GM18511 (cell line): Measurements from ENCODE around the gene CEACAM16.
A peak's percentile ranks its signal among the peaks of the same experiment; 100 is the strongest.
"Not testable (repeated sequence)": the region's sequence is repeated elsewhere in the genome, so short reads cannot be mapped to it uniquely, and the experiment has no call there.

Experiments used
- ATAC-seq: cut with Tn5 transposase; IDR thresholded peaks from one replicate; pipeline ENCODE4 v1.9.1; 2021; ENCODE audit warnings: mild to moderate bottlenecking, moderate library complexity; ENCODE audit not compliant: unreplicated experiment

Gene CEACAM16

DNA sequence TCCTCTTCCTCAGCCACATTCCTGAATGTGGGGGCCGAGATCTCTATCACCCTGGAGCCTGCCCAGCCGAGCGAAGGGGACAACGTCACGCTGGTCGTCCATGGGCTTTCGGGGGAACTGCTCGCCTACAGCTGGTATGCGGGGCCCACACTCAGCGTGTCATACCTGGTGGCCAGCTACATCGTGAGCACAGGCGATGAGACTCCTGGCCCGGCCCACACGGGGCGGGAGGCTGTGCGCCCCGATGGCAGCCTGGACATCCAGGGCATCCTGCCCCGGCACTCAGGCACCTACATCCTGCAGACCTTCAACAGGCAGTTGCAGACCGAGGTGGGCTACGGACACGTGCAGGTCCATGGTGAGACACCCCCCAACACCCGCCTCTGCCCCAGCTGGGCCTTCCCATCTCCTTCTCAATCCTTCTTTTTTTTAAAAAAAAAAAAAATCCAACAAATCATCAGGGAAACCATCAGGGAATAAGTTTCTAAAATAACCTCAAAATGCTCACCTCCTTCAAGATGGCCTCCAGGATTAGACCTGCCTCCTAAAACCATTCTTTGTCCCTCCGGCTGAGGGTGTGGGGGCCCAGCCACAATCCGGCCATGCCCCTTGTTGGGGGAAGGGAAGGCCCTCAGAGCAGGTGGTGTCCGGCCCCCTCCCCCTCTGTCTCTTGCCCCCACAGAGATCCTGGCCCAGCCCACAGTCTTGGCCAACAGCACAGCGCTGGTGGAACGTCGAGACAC lies 4.6 kb downstream of the CEACAM16 start:
- ATAC-seq = no peak

DNA sequence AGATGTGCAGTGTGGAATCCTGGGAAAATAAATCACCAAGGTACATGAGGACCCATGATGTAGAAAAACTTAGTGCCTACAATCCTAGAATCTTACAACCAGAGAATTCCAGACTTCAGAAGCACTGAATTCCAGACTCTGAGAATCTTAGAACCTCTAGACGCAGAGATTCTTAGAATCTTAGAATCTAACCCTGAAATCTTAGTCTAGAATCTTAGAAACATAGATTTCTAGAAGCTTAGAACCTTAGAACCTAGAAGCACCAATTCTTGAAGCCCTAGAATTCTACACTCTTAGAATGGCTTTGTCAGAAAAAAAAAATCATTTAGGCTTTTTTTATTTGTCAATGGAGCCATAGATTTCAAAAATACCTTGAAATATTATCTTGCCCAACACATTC lies 6.0 kb downstream of the CEACAM16 start:
- no peak for ATAC-seq

DNA sequence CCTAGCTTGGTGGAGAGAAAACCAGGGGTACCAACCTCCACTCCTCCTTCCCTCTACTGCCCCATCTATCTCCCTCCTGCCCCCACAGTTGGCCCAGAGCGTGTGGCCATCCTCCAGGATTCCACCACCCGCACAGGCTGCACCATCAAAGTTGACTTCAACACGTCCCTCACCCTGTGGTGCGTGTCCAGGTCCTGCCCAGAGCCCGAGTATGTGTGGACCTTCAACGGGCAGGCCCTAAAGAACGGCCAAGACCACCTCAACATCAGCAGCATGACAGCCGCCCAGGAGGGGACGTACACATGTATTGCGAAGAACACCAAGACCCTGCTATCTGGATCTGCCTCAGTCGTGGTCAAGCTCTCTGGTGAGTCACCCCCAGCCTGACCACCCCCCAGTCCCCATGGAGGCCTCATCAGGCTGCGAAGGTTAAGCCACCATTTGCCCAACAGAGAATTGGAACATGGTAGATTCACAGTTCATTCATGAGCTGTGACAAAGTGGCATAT lies 6.6 kb downstream of the CEACAM16 start:
- no peak for ATAC-seq

DNA sequence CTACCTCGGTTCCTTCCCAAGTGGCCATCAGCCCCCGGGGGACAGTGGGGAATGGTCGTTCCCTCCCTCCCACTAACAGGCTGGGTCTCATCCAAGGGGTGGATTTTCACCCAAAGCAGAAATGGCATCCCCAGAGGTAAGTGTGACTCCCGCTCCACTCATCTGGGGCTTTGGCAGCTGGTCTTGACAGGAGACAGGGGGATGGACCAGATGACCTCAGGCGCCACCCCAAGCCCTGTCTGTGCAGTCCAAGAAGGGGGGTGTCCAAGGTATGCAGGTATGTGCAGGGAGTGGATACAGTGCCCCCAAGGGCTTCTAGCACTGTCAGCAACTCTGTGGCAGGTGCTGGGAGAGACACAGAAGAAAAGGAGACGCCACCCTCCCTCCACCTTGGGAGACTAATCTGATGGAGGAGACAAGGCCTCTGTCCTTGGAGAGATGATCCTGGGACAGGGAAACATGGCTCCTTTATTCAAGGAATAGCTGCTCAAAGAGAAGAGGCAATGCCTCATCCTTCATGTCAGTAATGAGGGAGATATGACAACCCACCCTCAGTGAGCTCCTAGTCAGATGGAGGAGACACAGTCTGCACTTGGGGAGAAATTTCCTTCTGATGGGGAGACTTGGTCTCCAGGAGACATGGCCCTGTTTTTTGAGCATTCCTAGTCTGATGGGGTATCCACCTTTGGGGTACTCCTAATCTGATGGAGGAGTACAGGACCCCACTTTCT lies 7.7 kb downstream of the CEACAM16 start:
- no peak for ATAC-seq

DNA sequence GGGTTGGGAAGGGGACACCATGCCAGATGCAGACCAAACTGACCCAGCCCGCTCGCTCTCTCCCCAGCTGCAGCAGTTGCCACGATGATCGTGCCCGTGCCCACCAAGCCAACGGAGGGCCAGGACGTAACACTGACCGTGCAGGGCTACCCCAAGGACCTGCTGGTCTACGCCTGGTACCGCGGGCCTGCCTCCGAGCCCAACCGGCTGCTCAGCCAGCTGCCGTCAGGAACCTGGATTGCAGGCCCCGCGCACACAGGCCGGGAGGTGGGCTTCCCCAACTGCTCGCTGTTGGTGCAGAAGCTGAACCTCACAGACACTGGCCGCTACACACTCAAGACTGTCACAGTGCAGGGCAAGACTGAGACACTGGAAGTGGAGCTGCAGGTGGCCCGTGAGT lies 8.8 kb downstream of the CEACAM16 start:
- ATAC-seq = no peak

DNA sequence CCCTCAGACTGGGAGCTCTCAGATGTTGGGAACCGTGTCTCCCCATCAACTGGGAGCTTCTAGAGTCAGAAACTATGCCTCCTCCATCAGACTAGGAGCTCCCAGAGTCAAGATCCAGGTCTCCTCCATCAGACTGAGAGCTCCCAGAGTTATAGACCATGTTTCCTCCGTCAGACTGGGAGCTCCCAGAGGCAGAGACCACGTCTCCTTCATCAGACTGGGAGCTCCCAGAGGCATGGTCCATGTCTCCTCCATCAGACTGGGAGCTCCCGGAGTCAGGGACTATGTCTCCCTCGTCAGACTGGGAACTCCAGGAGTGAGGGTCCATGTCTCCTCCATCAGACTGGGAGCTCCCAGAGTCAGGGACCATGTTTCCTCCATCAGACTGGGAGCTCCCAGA lies 10.0 kb downstream of the CEACAM16 start:
- no peak for ATAC-seq

DNA sequence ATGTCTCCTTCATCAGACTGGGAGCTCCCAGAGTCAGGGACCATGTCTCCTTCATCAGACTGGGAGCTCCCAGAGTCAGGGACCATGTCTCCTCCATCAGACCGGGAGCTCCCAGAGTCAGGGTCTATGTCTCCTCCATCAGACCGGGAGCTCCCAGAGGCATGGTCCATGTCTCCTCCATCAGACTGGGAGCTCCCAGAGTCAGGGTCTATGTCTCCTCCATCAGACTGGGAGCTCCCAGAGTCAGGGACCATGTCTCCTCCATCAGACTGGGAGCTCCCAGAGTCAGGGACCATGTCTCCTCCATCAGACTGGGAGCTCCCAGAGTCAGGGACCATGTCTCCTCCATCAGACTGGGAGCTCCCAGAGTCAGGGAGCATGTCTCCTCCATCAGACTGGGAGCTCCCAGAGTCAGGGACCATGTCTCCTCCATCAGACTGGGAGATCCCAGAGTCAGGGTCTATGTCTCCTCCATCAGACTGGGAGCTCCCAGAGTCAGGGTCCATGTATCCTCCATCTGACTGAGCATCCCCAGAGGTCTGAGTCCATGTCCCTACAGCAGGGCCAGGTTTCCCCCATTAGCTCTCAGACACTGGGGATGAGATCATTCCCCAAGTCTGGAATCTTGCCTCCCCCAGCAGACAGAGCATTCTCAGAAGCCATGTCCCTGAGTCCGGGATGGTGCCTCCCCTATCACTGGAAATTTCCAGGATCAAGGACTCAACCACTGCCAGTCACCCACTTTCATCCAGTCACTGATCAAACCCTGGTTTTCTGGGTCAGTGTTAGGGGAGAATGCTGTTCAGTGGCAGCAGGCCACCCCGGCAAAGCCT lies 10.7 kb downstream of the CEACAM16 start:
- ATAC-seq = not testable (repeated sequence)

DNA sequence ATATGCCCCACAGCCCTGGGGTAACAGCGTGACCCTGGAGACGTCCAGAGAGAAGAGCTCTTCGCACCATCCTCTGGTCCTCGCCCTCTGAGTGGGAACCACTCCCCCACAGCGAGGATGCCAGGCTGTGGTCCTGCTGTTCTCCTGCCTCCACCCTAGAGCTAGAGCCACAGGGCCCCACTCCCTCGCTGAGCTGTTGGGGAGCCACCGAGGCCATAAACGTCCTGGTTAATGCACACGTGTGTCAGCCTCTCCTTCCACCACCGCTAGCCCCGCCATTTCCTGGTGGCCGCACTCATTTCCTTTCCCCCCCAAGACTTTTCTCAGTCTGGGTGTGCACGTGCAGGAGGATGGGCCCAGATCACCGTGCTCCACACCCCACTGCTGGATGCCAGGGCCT lies 11.5 kb downstream of the CEACAM16 start:
- no peak for ATAC-seq

DNA sequence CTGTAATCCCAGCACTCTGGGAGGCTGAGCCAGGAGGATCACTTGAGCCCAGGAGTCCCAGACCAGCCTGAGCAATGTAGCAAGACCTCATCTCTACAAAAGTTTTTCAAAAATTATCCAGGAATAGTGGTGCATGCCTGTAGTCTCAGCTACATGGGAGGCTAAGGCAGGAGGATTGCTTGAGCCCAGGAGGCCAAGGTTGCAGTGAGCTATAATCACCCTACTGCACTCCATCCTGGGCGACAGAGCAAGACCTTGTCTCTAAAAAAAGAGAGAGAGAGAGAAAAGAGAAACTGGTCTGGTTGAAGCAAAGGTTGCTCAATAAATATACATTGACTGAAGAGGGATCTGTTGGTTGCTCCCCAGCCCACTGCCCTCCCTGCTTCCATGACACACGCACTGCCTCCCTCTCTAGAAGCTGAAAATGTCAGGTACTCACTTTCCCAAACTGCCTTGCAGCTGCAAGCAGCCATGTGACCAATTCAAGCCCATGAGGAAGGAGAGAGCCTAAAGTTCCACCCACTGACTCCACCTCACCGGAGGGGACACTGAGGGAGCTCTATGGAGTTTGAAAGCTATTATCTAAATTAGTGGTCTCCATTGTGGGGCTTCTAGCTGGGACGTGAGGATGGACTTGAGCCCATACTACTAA lies 14.0 kb downstream of the CEACAM16 start:
- ATAC-seq = no peak

DNA sequence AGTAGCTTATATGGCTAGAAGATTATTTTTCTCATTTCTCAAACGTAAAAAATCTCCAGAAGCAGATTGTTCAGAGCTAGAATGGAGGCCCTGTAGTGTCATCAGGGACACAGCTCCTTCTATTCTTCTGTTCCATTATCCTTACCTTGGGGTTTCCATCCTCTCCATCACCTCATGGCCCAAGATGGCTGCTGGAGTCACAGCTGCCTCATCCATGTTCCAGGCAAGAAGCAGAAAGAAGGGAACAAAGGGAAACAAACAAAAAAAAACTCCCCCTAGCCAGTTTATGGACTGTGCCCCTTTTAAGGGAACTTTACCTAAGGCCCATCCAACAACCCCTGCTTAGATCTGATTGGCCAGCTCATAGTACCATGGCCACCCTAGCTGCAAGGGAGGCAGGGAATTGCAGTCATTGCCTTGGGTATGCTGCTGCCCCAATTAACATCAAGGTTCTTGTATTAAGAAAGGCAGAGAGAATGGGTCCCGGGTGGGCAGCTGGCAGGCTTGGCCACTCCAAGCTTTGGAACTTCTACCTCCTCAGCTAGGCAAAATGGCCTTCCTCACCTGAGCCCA lies 15.7 kb downstream of the CEACAM16 start:
- no peak for ATAC-seq

DNA sequence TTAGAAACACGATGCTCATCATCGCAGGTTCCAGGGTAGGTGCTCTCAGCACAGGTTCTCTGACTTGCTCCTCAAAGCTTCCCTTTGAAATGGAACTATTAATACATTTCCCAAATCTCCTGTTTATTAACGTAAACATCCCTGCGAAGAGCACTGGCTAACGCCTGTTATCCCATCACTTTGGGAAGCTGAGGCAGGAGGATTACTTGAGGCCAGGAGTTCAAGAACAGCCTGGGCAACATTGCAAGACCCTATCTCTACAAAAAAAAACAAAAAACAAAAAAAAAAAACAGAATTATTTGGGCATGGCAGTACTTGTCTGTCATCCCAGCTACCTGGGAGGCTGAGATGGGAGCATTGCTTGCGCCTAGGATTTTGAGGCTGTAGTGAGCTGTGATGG lies 18.7 kb downstream of the CEACAM16 start:
- ATAC-seq = no peak

DNA sequence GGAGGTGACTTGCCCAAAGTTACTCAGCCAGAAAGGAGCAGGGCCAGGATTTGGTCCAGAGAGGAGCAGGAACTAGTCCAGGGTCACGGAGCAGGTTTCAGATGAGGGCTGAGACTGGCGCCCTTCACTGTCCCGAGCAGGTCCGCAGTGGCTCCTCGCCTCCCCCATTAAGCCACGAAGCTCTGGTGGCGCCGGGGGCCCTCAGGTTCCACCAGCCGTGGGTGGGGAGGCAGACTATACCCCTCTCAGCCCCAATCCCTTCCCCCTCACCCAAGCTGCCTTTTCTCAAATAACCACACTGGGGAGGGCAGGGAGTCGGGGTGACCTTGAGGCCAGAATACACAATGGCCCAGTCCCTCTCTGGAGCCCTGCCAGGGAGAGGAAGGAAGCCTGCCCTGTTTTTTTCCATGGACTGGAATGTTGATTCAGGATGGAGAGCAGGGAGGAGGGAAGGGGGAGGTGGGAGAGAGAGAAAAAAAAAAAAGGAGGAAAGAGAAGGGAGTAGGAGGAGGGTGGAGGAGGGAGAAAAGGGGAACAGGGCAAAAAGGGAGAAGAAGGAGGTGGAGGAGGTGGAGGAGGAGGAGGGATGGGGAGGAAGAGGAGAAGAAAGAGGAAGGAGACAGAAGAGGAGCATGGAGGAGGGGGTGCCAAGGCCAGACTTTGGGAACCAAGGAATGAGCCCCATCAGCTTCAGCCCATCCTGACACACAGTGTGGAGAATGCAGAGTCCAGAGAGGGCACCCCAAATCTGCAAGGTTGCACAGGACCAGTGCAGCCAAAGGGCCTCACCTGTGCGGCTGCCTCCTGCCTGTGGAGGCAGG lies 19.7 kb downstream of the CEACAM16 start:
- no peak for ATAC-seq

DNA sequence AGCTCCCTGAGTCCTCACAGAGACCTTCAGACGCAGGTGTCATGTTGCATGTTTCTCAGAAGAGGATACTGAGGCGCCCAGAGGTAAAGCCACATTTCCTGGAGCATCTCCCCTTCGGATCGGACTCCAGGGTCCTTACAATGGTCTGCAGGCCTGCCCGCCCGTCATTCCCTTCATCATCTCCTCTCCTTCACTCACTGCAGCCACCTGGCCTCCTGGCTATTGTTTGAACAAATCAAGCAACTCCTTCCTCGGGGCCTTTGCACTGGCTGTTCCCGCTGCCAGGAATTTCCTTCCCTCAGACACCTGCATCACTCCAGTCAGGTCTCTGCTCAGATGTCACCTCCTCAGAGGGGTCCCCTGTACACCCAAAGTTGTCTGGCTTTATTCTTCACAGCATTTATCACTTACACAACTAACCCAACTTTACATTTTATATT lies 20.3 kb downstream of the CEACAM16 start:
- ATAC-seq = no peak

DNA sequence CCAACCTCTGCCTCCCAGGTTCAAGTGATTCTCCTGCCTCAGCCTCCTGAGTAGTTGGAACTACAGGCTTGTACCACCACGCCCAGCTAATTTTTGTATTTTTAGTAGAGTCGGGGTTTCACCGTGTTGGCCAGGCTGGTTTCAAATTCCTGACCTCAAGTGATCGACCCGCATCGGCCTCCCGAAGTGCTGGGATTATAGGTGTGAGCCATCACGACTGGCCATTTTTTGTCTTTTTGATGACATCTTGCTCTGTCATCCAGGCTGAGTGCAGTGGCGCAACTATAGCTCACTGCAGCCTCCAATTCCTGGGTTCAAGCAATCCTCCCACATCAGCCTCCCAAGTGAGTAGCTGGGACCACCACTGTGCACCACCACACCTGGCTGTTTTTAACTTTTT lies 21.4 kb downstream of the CEACAM16 start:
- ATAC-seq = not testable (repeated sequence)

DNA sequence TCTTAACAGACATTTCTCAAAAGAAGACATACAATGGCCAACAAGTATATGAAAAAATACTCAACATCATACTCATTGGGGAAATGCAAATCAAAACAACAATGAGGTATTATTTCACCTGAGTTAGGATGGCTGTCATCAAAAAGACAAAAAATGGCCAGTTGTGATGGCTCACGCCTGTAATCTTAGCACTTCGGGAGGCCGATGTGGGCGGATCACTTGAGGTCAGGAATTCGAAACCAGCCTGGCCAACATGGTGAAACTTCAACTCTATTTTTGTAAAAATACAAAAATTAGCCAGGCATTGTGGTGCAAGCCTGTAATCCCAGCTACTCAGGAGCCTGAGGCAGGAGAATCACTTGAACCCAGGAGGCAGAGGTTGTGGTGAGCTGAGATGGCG lies 22.0 kb downstream of the CEACAM16 start:
- ATAC-seq = no peak

DNA sequence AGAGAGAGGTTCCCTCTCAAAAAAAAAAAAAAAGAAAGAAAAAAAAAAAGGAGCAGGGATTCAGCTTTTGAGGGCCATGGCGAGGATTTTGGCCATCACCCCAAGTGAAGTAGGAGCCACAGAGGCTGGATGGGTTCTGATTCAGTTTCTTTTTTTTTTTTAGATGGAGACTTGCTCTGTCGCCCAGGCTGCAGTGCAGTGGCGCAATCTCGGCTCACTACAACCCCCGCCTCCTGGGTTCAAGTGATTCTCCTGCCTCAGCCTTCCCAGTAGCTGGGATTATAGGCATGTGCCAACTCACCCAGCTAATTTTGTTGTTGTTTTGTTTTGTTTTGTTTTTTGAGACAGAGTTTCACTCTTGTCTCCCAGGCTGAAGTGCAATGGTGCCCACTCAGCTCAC lies 22.4 kb downstream of the CEACAM16 start:
- ATAC-seq = not testable (repeated sequence)

DNA sequence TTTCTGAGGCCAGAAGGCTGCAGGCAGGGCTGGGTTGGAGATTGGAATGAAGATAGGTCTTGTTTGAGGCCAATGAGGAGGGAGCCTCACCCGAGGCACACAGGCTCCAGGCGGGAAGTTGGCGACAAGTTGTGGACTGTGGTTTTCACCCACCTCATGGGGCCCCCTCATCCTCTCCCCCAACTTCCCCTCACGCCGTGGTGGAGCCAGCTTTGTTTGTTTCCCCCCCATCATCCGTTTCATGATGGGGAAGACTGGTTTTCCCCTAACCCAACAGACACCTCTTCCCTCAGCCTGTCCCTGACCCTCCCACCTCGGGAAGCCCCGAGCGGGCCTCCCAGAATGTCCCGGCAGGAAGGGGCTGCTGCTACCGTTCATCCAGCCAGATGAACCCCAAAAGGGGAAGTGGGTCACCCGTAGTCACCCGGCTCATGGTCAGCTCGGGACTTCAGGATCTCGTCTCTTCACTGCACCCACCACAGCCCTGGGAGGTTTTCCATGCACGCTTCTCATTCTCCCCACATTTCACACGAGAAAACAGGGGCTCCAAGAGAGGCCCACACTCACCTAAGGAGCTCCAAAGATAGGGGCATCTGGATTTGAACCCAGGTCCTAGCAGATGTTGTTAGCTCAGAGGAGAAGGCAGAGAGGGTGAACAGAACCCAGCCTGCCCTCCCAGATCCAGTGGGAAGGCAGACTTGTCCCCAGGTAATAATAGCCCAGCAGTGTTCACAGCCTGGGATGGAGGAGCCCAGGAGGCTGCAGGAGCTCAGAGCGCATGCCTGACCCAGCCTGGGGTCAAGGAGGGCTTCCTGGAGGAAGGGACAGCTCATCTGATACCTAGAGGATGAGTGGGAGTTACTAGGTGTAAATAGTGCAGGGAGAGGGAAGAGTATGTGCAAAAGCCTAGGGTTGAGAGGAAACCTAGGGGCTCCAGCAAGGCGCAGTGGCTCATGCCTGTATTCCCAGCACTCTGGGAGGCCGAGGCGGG lies 23.5 kb downstream of the CEACAM16 start:
- no peak for ATAC-seq

DNA sequence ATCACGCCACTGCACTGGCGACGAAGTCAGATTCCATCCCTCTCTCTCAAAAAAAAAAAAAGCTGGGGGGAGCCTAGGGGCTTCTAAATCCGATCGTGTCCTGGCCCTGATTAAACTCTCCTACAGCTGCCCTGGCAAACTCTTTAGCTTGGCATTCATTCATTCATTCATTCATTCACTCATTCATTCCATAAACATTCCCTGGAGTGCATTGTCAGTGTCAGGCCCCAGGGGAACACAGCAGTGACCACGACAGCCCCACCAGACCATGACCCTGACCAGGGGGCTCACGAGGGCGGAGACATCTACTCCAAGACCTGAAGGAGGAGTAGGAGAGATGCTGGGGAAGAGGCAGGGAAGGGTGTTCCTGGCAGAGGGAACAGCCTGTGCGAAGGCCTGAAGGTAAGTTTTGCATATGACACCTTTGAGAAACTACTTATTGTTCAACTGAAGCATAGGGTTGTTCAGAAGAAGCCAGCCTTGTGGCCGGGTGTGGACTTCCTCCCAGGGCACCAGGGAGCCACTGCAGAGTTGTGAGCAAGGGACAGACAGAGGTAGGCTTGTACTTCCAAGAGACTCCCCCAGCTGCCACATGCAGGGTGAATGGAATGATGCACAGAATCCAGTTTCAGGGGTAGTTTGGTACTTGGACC lies 24.5 kb downstream of the CEACAM16 start:
- peak; percentile 37 for ATAC-seq
